Measurements from ENCODE around the gene RFX8.

RFX8 gene

GRCh38 chr2:101379091-101379490 lies 95.8 kb downstream of the RFX8 start:
- Histone ChIP-seq H3K79me2 (ENCODE audit: control insufficient read depth, low read length) (no peaks in the 10 kb centered on the region), H3K4me3 (ENCODE audit: low read length) (no peak overlapping the region)

GRCh38 chr2:101375653-101376052 lies 99.3 kb downstream of the RFX8 start:
- Histone ChIP-seq H3K4me2 (ENCODE audit: low read length) (no peak overlapping the region), H4K20me1 (ENCODE audit: control insufficient read depth, insufficient read depth, low read depth, low read length) (no peaks in the 10 kb centered on the region), H3F3A (ENCODE audit: control insufficient read depth, insufficient read depth) (no peaks in the 10 kb centered on the region)

More at GRCh38 chr2:101379091-101379490, 95.8 kb downstream of the RFX8 start:
- no peaks in the 10 kb centered on the region for H3F3A ChIP-seq (ENCODE audit: control insufficient read depth, insufficient read depth)
- no peak overlapping the region for H3K4me2 ChIP-seq (ENCODE audit: low read length)
- H3K36me3 ChIP-seq (ENCODE audit: control insufficient read depth, low read length), result no peaks in the 10 kb centered on the region
- H3K9me3 ChIP-seq (ENCODE audit: control insufficient read depth, insufficient read depth, low read length), result no peaks in the 10 kb centered on the region
- TF ChIP-seq CTCF (IDR thresholded peaks at IDR 0.05; ENCODE audit: low read depth, low read length, poor library complexity, severe bottlenecking), result no peak
- no peak for TF ChIP-seq EZH2phosphoT487 (IDR thresholded peaks at IDR 0.05; ENCODE audit: borderline replicate concordance, low read length)
- no peaks in the 10 kb centered on the region for H3K27me3 ChIP-seq (ENCODE audit: control insufficient read depth, low read length)
- H4K20me1 ChIP-seq (ENCODE audit: control insufficient read depth, insufficient read depth, low read depth, low read length), result no peaks in the 10 kb centered on the region
- H3K27ac ChIP-seq (ENCODE audit: low read depth, low read length), result no peak overlapping the region
- H3K9me2 ChIP-seq (replicated peaks; ENCODE audit: control insufficient read depth, low read length), result no peaks in the 10 kb centered on the region
- H3K4me1 ChIP-seq (ENCODE audit: control insufficient read depth, low read length), result no peaks in the 10 kb centered on the region

GRCh38 chr2:101374821-101375561 lies 99.9 kb downstream of the RFX8 start:
- no peak overlapping the region for H3K4me3 ChIP-seq (ENCODE audit: low read length)
- H3K27ac ChIP-seq (ENCODE audit: low read depth, low read length), result no peak overlapping the region
- H3F3A ChIP-seq (ENCODE audit: control insufficient read depth, insufficient read depth), result no peaks in the 10 kb centered on the region
- no peaks in the 10 kb centered on the region for H3K9me2 ChIP-seq (replicated peaks; ENCODE audit: control insufficient read depth, low read length)
- TF ChIP-seq CTCF (IDR thresholded peaks at IDR 0.05; ENCODE audit: low read depth, low read length, poor library complexity, severe bottlenecking), result no peak
- TF ChIP-seq EZH2phosphoT487 (IDR thresholded peaks at IDR 0.05; ENCODE audit: borderline replicate concordance, low read length), result no peak
- no peaks in the 10 kb centered on the region for H3K27me3 ChIP-seq (ENCODE audit: control insufficient read depth, low read length)
- H3K4me2 ChIP-seq (ENCODE audit: low read length), result no peak overlapping the region
- no peaks in the 10 kb centered on the region for H3K79me2 ChIP-seq (ENCODE audit: control insufficient read depth, low read length)
- H3K4me1 ChIP-seq (ENCODE audit: control insufficient read depth, low read length), result no peaks in the 10 kb centered on the region
- peaks cover 6% of the 10 kb centered on the region; the same call in 1 of the 2 replicates for H3K9me3 ChIP-seq (ENCODE audit: control insufficient read depth, insufficient read depth, low read length)
- no peaks in the 10 kb centered on the region for H4K20me1 ChIP-seq (ENCODE audit: control insufficient read depth, insufficient read depth, low read depth, low read length)
- H3K36me3 ChIP-seq (ENCODE audit: control insufficient read depth, low read length), result no peaks in the 10 kb centered on the region

More at GRCh38 chr2:101375653-101376052, 99.3 kb downstream of the RFX8 start:
- TF ChIP-seq CTCF (IDR thresholded peaks at IDR 0.05; ENCODE audit: low read depth, low read length, poor library complexity, severe bottlenecking), result no peak
- TF ChIP-seq EZH2phosphoT487 (IDR thresholded peaks at IDR 0.05; ENCODE audit: borderline replicate concordance, low read length), result no peak
- Histone ChIP-seq H3K9me3 (ENCODE audit: control insufficient read depth, insufficient read depth, low read length) (peaks cover 6% of the 10 kb centered on the region; the same call in 1 of the 2 replicates), H3K27me3 (ENCODE audit: control insufficient read depth, low read length) (no peaks in the 10 kb centered on the region), H3K9me2 (replicated peaks; ENCODE audit: control insufficient read depth, low read length) (no peaks in the 10 kb centered on the region), H3K79me2 (ENCODE audit: control insufficient read depth, low read length) (no peaks in the 10 kb centered on the region), H3K36me3 (ENCODE audit: control insufficient read depth, low read length) (no peaks in the 10 kb centered on the region), H3K27ac (ENCODE audit: low read depth, low read length) (no peak overlapping the region), H3K4me3 (ENCODE audit: low read length) (no peak overlapping the region), H3K4me1 (ENCODE audit: control insufficient read depth, low read length) (no peaks in the 10 kb centered on the region)

All from DOHH2 (cell line).